Left ventricle myocardium inferior (tissue), 1 donor: ENCODE measurements around the gene NAB1. TPM values are rescaled to one million over a fixed set of nuclear protein-coding genes. Genes with fewer than 3 reads are reported as not detected.

Source experiments
- DNase-seq: peaks from one replicate; pipeline ENCODE4 v3.0.0-alpha.2; 2020
- H3K27ac ChIP-seq: fragments of 200-600 bp; replicated peaks from 2 replicates; pipeline ENCODE4 v1.8.0; 2021
- H3K27me3 ChIP-seq: fragments of 200-600 bp; 2 replicates; pipeline ENCODE4 v1.8.0; 2021; ENCODE audit warnings: low read depth
- H3K36me3 ChIP-seq: fragments of 200-600 bp; 2 replicates; pipeline ENCODE4 v1.8.0; 2021
- H3K4me1 ChIP-seq: fragments of 200-600 bp; 2 replicates; pipeline ENCODE4 v1.8.0; 2021
- H3K4me3 ChIP-seq: fragments of 200-600 bp; 2 replicates; pipeline ENCODE4 v1.8.0; 2021; ENCODE audit warnings: mild to moderate bottlenecking, moderate library complexity
- H3K9me3 ChIP-seq: fragments of 200-600 bp; replicated peaks from 2 replicates; pipeline ENCODE4 v1.8.0; 2021
- intact Hi-C: fragments of 100-400 bp; cut with micrococcal nuclease; formaldehyde crosslinking; loops from one replicate; pipeline ENCODE4 v1.11.0; 2022
- total RNA-seq: library from RNA; stranded (reverse); fragmentation: NEBNext Ultra II Directional; extraction: Animal tissue kit (Norgen Biotek cat#: 25700); gene quantifications from one replicate; pipeline ENCODE4 v1.2.1, GENCODE V29; 2021
- TF ChIP-seq, protein P1 (sequence below): fragments of 200-600 bp; IDR thresholded peaks from 2 replicates; pipeline ENCODE4 v1.8.0; 2021; ENCODE audit warnings: antibody characterized with exemption, mild to moderate bottlenecking, borderline replicate concordance
- donor health status: DM: no; HTN: yes; CAD: no; lungs with severe emphysema.

Gene NAB1
- total RNA-seq, 1 donor from 2014 or later = 30.2 TPM

DNA sequence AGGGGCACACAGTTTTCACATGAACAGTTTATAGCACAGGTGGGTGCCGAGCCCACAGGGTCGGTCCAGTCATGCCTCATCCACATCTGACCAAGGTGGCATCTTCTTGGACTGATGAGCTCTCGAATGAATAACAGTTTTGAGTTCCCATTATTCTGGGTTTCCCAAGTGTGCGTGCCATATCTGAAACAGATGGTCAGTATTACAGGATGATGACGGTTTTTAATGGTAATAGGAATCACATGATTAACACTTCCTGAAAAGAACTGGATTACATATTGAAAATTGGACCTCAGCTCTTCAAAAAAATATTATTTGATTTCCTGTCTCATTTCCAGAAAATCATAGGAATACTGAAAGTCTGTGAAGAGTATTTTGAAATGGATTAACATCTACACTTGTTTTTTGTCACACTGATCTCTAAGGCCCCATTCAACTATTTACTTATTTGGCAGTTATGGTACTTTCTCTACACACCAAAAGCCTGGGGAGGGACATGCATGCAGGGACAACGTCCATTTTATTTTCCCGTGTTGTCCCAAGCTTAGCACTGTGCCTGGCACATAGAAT lies 22.2 kb upstream of the NAB1 start:
- no peak for DNase-seq
- Histone ChIP-seq H3K27me3 (no peaks in the 10 kb centered on the region), H3K36me3 (no peaks in the 10 kb centered on the region), H3K4me3 (no peak overlapping the region), H3K4me1 (peaks cover 26% of the 10 kb centered on the region), H3K9me3 (no peaks in the 10 kb centered on the region), H3K27ac (peak overlapping the region; percentile 88)
- intact Hi-C loops = no loop called here
- TF ChIP-seq, protein P1, sequence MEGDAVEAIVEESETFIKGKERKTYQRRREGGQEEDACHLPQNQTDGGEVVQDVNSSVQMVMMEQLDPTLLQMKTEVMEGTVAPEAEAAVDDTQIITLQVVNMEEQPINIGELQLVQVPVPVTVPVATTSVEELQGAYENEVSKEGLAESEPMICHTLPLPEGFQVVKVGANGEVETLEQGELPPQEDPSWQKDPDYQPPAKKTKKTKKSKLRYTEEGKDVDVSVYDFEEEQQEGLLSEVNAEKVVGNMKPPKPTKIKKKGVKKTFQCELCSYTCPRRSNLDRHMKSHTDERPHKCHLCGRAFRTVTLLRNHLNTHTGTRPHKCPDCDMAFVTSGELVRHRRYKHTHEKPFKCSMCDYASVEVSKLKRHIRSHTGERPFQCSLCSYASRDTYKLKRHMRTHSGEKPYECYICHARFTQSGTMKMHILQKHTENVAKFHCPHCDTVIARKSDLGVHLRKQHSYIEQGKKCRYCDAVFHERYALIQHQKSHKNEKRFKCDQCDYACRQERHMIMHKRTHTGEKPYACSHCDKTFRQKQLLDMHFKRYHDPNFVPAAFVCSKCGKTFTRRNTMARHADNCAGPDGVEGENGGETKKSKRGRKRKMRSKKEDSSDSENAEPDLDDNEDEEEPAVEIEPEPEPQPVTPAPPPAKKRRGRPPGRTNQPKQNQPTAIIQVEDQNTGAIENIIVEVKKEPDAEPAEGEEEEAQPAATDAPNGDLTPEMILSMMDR = no peak

DNA sequence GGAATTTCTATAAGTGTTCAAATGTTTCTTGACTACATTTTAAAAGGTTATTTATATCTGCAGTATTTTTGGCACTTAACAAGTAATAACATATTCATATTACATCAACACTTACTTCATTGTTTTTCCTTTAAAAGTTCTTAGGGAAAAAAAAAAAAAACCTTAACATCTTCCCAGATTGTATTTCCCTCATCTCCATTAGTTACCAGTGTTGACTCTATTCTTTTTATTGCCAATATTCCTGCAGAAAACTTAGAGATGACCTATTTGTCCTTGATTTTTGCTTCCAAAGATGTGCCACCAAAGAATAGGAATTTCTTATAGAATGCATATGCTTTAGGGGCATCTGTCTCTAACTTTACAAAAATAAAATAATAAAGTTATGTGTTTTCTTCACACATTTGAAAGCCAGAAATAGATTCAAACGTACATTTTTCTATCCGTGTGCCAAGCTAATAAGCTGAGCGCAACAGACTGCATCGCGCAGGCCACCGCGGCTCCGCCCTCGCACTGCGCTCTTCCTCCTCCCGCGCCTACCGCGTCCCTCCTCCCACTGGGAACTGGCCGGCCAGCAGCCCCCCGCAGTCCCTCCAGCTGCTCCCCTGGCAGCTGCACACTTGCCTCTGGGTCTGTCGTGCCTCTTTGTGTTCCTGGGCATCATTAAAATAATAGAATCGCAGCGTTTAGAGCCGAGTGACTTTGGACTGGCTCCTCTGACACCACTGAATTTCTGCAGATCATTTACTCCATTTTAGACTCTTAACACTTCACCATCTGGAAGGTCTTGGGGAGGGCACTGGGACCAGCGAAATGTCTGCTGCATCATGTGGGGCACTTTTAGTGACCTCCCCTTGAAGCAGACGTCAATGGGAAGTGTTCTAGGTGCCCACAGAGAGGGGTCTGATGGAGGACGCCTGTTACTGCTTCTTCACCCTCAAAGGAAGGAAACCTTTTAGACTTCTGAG lies 21.2 kb upstream of the NAB1 start:
- Histone ChIP-seq H3K4me1 (peaks cover 26% of the 10 kb centered on the region), H3K36me3 (no peaks in the 10 kb centered on the region), H3K27me3 (no peaks in the 10 kb centered on the region), H3K4me3 (peak overlapping the region; percentile 68), H3K9me3 (no peaks in the 10 kb centered on the region), H3K27ac (peak overlapping the region; percentile 88)
- TF ChIP-seq, protein P1 = no peak
- intact Hi-C loops = no loop called here
- DNase-seq = peak; percentile 58

DNA sequence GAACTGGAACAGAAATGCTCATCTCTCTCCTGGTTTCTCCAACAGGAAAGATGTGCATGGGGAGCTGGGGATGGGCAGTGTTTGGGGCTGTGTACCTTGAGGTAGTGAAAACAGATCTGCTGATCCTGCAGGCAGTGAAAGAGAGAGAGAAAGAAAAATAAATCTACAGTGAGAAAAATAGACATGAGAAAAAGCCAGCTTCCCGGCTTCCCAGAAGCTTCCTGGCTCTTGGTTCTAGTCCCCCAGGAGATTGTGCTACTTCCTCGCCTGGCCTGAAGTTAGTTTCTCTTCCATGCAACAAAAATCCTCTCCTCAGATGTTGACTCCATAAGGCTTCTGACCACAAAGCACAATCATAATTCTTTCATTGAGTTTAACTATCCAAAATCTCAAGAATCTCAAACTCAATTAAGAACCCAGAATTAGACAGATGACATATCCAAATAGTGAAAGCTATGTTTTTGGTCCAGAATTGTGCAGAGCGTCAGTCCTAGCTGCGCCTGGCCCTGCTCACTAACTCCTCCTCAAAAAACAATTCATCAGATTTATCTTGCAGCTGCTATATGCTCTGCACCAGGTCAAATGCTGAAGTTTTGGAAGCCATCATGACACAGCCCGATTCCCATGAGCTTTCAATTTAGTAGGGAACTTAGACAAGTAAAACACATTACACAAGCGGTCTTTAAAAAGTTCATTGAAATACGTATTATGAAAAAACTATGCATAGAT lies 20.1 kb upstream of the NAB1 start:
- TF ChIP-seq, protein P1 = no peak
- intact Hi-C loops = no loop called here
- no peaks in the 10 kb centered on the region for H3K27me3 ChIP-seq
- H3K9me3 ChIP-seq = no peaks in the 10 kb centered on the region
- DNase-seq = no peak
- peak overlapping the region; percentile 88 for H3K27ac ChIP-seq
- H3K4me3 ChIP-seq = peak overlapping the region; percentile 68
- H3K4me1 ChIP-seq = peaks cover 26% of the 10 kb centered on the region
- no peaks in the 10 kb centered on the region for H3K36me3 ChIP-seq

DNA sequence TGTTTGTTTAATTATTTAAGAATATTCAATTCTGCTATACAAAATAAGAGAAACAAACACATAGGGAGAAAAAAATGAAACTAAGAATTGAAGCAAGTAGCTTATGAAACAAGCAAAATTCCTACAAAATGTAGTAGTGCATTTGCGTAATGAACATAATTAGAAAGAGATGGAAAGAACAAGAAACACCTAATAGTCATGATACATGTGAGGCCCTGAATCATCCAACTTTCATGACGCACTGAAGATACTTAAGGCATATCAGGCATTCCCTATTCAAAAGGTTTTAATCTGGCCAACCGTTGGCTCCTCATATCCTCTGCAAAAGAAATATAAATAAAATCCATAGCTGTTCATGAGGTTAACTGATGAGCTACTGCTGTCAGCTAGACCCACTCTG lies 14.5 kb upstream of the NAB1 start:
- intact Hi-C loops = no loop called here
- no peak overlapping the region for H3K27ac ChIP-seq
- H3K27me3 ChIP-seq = no peaks in the 10 kb centered on the region
- H3K9me3 ChIP-seq = no peaks in the 10 kb centered on the region
- H3K4me1 ChIP-seq = peaks cover 28% of the 10 kb centered on the region
- H3K4me3 ChIP-seq = no peak overlapping the region
- no peak for DNase-seq
- TF ChIP-seq, protein P1 = no peak
- H3K36me3 ChIP-seq = no peaks in the 10 kb centered on the region

DNA sequence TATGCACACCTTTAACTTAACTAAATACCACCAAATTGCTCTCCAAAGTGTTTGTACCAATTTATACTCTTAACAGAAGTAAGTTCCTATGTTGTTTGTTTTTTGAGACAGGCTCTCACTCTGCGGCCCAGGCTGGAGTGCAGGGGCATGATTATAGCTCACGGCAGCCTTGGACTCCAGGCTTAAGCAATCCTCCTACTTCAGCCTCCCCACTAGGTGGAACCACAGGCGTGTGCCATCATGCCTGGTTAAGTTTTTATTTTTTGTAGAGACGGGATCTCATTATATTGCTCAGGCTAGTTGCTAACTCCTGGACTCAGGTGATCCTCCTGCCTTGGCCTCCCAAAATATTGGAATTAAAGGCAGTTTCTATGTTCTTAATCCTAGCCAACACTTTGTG lies 13.1 kb upstream of the NAB1 start:
- Histone ChIP-seq H3K9me3 (no peaks in the 10 kb centered on the region), H3K27me3 (no peaks in the 10 kb centered on the region), H3K27ac (peak overlapping the region; percentile 73), H3K4me1 (peaks cover 28% of the 10 kb centered on the region), H3K36me3 (no peaks in the 10 kb centered on the region), H3K4me3 (no peak overlapping the region)
- TF ChIP-seq, protein P1 = no peak
- intact Hi-C loops = no loop called here
- no peak for DNase-seq
